Measurements from ENCODE around the gene SCN2A. TPM values are rescaled to one million over a fixed set of nuclear protein-coding genes. Genes with fewer than 3 reads are reported as not detected.

SCN2A gene
- total RNA-seq, 2 donors from 2014 or later = 0.11 to 0.21 TPM

GRCh38 chr2:165423081-165423480 is 183.9 kb downstream of the SCN2A start:
- DNase-seq (ENCODE audit: low spot score in 2 of 2) = no peak
- H3K36me3 Mint-ChIP-seq = peaks cover 7% of the 10 kb centered on the region in 2 donors
- ATAC-seq = no peak
- H3K27ac Mint-ChIP-seq = no peak overlapping the region
- peaks cover 5 to 13% of the 10 kb centered on the region in 2 donors for H3K9me3 Mint-ChIP-seq

GRCh38 chr2:165425556-165425955 is 186.3 kb downstream of the SCN2A start:
- H3K36me3 Mint-ChIP-seq = peaks cover 7% of the 10 kb centered on the region in 2 donors
- ATAC-seq = no peak
- peaks cover 5 to 13% of the 10 kb centered on the region in 2 donors for H3K9me3 Mint-ChIP-seq
- H3K27ac Mint-ChIP-seq = no peak overlapping the region
- DNase-seq (ENCODE audit: low spot score in 2 of 2) = no peak

GRCh38 chr2:165427686-165428085 is 188.5 kb downstream of the SCN2A start:
- H3K36me3 Mint-ChIP-seq = peaks cover 7% of the 10 kb centered on the region in 2 donors
- H3K9me3 Mint-ChIP-seq = peaks cover 5 to 6% of the 10 kb centered on the region in 2 donors
- H3K27ac Mint-ChIP-seq = no peak overlapping the region
- ATAC-seq (no peak), DNase-seq (ENCODE audit: low spot score in 2 of 2) (no peak)

GRCh38 chr2:165428926-165429325 is 189.7 kb downstream of the SCN2A start:
- Mint-ChIP-seq H3K27ac (no peak overlapping the region), H3K36me3 (no peaks in the 10 kb centered on the region), H3K9me3 (no peaks in the 10 kb centered on the region)
- ATAC-seq = no peak
- no peak for DNase-seq (ENCODE audit: low spot score in 2 of 2)

GRCh38 chr2:165431014-165431413 is 191.8 kb downstream of the SCN2A start:
- H3K27ac Mint-ChIP-seq = no peak overlapping the region

GRCh38 chr2:165432234-165432966 is 193.2 kb downstream of the SCN2A start:
- ATAC-seq (no peak), DNase-seq (ENCODE audit: low spot score in 2 of 2) (no peak)
- H3K27ac Mint-ChIP-seq = no peak overlapping the region
- H3K9me3 Mint-ChIP-seq = no peaks in the 10 kb centered on the region
- H3K36me3 Mint-ChIP-seq = no peaks in the 10 kb centered on the region

More at GRCh38 chr2:165431014-165431413, 191.8 kb downstream of the SCN2A start:
- Mint-ChIP-seq H3K9me3 (no peaks in the 10 kb centered on the region), H3K36me3 (no peaks in the 10 kb centered on the region)
- ATAC-seq (no peak), DNase-seq (ENCODE audit: low spot score in 2 of 2) (no peak)

GRCh38 chr2:165434865-165435496 is 195.8 kb downstream of the SCN2A start:
- no peak overlapping the region for H3K27ac Mint-ChIP-seq
- H3K9me3 Mint-ChIP-seq = no peaks in the 10 kb centered on the region
- DNase-seq (ENCODE audit: low spot score in 2 of 2) = no peak
- H3K36me3 Mint-ChIP-seq = no peaks in the 10 kb centered on the region
- ATAC-seq = no peak

- H3K36me3 Mint-ChIP-seq = no peaks in the 10 kb centered on the region
- ATAC-seq (no peak), DNase-seq (ENCODE audit: low spot score in 2 of 2) (no peak)
- no peak overlapping the region for H3K27ac Mint-ChIP-seq
- H3K9me3 Mint-ChIP-seq = no peaks in the 10 kb centered on the region
These were observed 196.4 kb downstream of the SCN2A start for GRCh38 chr2:165435611-165436010.

GRCh38 chr2:165436559-165436958 is 197.3 kb downstream of the SCN2A start:
- ATAC-seq (no peak), DNase-seq (ENCODE audit: low spot score in 2 of 2) (no peak)
- no peaks in the 10 kb centered on the region for H3K36me3 Mint-ChIP-seq
- H3K9me3 Mint-ChIP-seq = no peaks in the 10 kb centered on the region
- H3K27ac Mint-ChIP-seq = no peak overlapping the region

GRCh38 chr2:165440367-165440766 is 201.2 kb downstream of the SCN2A start:
- DNase-seq (ENCODE audit: low spot score in 2 of 2) = no peak
- peak in 1 of 2 donors; percentile 71 for ATAC-seq
- Mint-ChIP-seq H3K27ac (no peak overlapping the region), H3K36me3 (no peaks in the 10 kb centered on the region), H3K9me3 (peaks cover 0 to 6% of the 10 kb centered on the region in 2 donors)

Other genes with a start within 250 kb of the SCN2A start
- gene SCN3A, start 35.4 kb upstream of the SCN2A start, total RNA-seq = under 1 TPM; 0.25 to 0.43 TPM
- not detected for gene CSRNP3, start 230.3 kb downstream of the SCN2A start, total RNA-seq

All from activated naive CD4-positive, alpha-beta T cell treated with anti-CD3 and anti-CD28 coated beads, Interleukin-2, amount 50 U/mL, for 72 hours (primary cell).